ENCODE results near the gene FOXD4L6. TPM values are rescaled to one million over a fixed set of nuclear protein-coding genes. Genes with fewer than 3 reads are reported as not detected.
"Not testable (repeated sequence)": the region's sequence is repeated elsewhere in the genome, so short reads cannot be mapped to it uniquely, and the experiment has no call there.

FOXD4L6 gene
- polyA plus RNA-seq, 3 donors = 0.05 TPM; not detected in 2

DNA sequence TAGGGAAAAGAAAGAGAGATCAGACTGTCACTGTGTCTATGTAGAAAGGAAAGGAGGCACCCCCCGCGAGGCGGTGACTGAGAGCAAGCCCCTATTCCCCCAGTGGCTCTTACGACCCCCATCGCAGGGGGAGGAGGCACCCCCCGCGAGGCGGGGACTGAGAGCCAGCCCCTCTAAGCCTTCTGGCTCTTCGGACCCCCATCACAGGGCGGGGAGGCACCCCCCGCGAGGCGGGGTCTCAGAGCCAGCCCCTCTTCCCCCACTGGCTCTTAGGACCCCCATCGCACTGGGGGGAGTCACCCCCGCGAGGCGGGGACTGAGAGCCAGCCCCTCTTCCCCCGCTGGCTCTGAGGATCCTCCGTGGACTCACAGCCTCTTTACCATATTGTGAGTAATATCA is 23.9 kb downstream of the FOXD4L6 start:
- intact Hi-C loops (cut with micrococcal nuclease); H4K20me1 ChIP-seq (ENCODE audit: insufficient read depth, low read length); H3K4me3 Mint-ChIP-seq; H3K27ac ChIP-seq (ENCODE audit: low read depth in 1 of 2, low read length in 2 of 2); H3K9ac ChIP-seq (ENCODE audit: insufficient read depth, low read length, poor library complexity, severe bottlenecking); H3K9me3 ChIP-seq (replicated peaks in 1 of 2; ENCODE audit: control insufficient read depth in 1 of 2, insufficient read depth in 1 of 2, low read length in 2 of 2); H3K79me2 ChIP-seq (ENCODE audit: insufficient read depth, low read length); H3K27ac Mint-ChIP-seq; H3K36me3 Mint-ChIP-seq; H3K4me1 ChIP-seq (ENCODE audit: control insufficient read depth in 1 of 2, insufficient read depth in 2 of 2, low read length in 2 of 2); H3K36me3 ChIP-seq (replicated peaks in 1 of 2; ENCODE audit: control insufficient read depth in 1 of 2, insufficient read depth in 2 of 2, low read length in 2 of 2); H3K4me3 ChIP-seq (replicated peaks in 1 of 3; ENCODE audit: low read depth in 2 of 3, low read length in 3 of 3); H2AFZ ChIP-seq (ENCODE audit: insufficient read depth, low read depth, low read length, poor library complexity, severe bottlenecking); H3K4me1 Mint-ChIP-seq; DNase-seq; H3K4me2 ChIP-seq (replicated peaks; ENCODE audit: extremely low read depth, low read length, poor library complexity, severe bottlenecking); H3K9me3 Mint-ChIP-seq: not testable (repeated sequence)
- H3K27me3 ChIP-seq (ENCODE audit: control insufficient read depth in 2 of 2, insufficient read depth in 2 of 2, low read length in 2 of 2) = peaks cover 0 to 18% of the 10 kb centered on the region in 2 donors
- no CpG with 5 or more reads among the region's 19 CpGs for WGBS (ENCODE audit: insufficient coverage)
- peaks cover 2 to 24% (median 6%) of the 10 kb centered on the region in 3 donors for H3K27me3 Mint-ChIP-seq (ENCODE audit: low read depth in 3 of 3)

DNA sequence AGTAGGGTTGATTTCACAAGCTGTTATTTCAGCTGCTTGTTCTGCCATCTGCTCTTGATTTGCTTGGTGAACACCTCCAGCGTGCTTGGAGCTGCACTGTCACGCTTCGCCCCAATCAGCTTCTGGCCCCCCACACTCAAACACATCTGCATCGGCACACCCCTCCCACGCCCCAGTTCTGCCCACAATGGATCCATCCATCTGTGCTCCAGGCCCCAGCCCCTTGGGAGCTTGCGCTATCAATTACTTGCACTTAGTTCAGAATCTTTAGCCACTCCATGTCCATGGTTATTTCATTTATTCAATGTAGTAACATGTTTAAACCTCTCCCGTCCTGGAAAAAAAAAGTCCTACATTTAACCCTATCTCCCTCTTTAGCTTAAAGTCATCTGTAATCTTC is 28.0 kb downstream of the FOXD4L6 start:
- H3K4me1 Mint-ChIP-seq; H3K9ac ChIP-seq (ENCODE audit: insufficient read depth, low read length, poor library complexity, severe bottlenecking); H3K9me3 ChIP-seq (replicated peaks in 1 of 2; ENCODE audit: control insufficient read depth in 1 of 2, insufficient read depth in 1 of 2, low read length in 2 of 2); intact Hi-C loops (cut with micrococcal nuclease); H3K36me3 Mint-ChIP-seq; H3K4me3 ChIP-seq (replicated peaks in 1 of 3; ENCODE audit: low read depth in 2 of 3, low read length in 3 of 3); H2AFZ ChIP-seq (ENCODE audit: insufficient read depth, low read depth, low read length, poor library complexity, severe bottlenecking); H3K27me3 Mint-ChIP-seq (ENCODE audit: low read depth in 3 of 3); H3K27ac ChIP-seq (ENCODE audit: low read depth in 1 of 2, low read length in 2 of 2); H4K20me1 ChIP-seq (ENCODE audit: insufficient read depth, low read length); H3K79me2 ChIP-seq (ENCODE audit: insufficient read depth, low read length); DNase-seq; H3K27me3 ChIP-seq (ENCODE audit: control insufficient read depth in 2 of 2, insufficient read depth in 2 of 2, low read length in 2 of 2); H3K4me3 Mint-ChIP-seq; H3K4me1 ChIP-seq (ENCODE audit: control insufficient read depth in 1 of 2, insufficient read depth in 2 of 2, low read length in 2 of 2); H3K9me3 Mint-ChIP-seq; H3K4me2 ChIP-seq (replicated peaks; ENCODE audit: extremely low read depth, low read length, poor library complexity, severe bottlenecking); H3K27ac Mint-ChIP-seq; H3K36me3 ChIP-seq (replicated peaks in 1 of 2; ENCODE audit: control insufficient read depth in 1 of 2, insufficient read depth in 2 of 2, low read length in 2 of 2): not testable (repeated sequence)
- WGBS (ENCODE audit: insufficient coverage) = no CpG with 5 or more reads among the region's 7 CpGs

DNA sequence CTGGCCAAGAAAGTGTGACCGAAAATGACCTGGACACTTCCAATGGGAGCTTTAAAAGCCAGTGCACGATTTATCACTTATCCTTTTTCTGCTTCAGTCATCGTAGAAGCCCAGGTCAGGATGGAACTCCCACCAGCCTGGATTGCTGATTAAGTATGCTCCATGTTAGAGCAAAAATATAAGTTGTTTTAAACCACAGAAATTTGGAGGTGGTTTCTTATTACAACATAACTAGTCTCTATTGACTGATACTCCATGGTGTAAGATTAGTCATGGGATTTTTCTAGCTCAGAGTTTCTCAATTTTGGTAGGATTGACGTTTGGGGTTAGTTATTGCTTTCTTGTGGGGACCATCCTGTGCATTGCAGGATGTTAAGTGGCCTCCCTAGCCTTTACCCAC is 29.7 kb downstream of the FOXD4L6 start:
- H3K9me3 Mint-ChIP-seq; H3K9me3 ChIP-seq (replicated peaks in 1 of 2; ENCODE audit: control insufficient read depth in 1 of 2, insufficient read depth in 1 of 2, low read length in 2 of 2); H4K20me1 ChIP-seq (ENCODE audit: insufficient read depth, low read length); H3K36me3 Mint-ChIP-seq; H3K4me3 Mint-ChIP-seq; H3K4me2 ChIP-seq (replicated peaks; ENCODE audit: extremely low read depth, low read length, poor library complexity, severe bottlenecking); H3K27ac Mint-ChIP-seq; H3K4me3 ChIP-seq (replicated peaks in 1 of 3; ENCODE audit: low read depth in 2 of 3, low read length in 3 of 3); H3K27me3 ChIP-seq (ENCODE audit: control insufficient read depth in 2 of 2, insufficient read depth in 2 of 2, low read length in 2 of 2); H3K36me3 ChIP-seq (replicated peaks in 1 of 2; ENCODE audit: control insufficient read depth in 1 of 2, insufficient read depth in 2 of 2, low read length in 2 of 2); DNase-seq; H3K4me1 ChIP-seq (ENCODE audit: control insufficient read depth in 1 of 2, insufficient read depth in 2 of 2, low read length in 2 of 2); intact Hi-C loops (cut with micrococcal nuclease); H2AFZ ChIP-seq (ENCODE audit: insufficient read depth, low read depth, low read length, poor library complexity, severe bottlenecking); H3K27me3 Mint-ChIP-seq (ENCODE audit: low read depth in 3 of 3); H3K4me1 Mint-ChIP-seq; H3K79me2 ChIP-seq (ENCODE audit: insufficient read depth, low read length); H3K27ac ChIP-seq (ENCODE audit: low read depth in 1 of 2, low read length in 2 of 2); H3K9ac ChIP-seq (ENCODE audit: insufficient read depth, low read length, poor library complexity, severe bottlenecking): not testable (repeated sequence)
- no CpG with 5 or more reads among the region's 4 CpGs for WGBS (ENCODE audit: insufficient coverage)

DNA sequence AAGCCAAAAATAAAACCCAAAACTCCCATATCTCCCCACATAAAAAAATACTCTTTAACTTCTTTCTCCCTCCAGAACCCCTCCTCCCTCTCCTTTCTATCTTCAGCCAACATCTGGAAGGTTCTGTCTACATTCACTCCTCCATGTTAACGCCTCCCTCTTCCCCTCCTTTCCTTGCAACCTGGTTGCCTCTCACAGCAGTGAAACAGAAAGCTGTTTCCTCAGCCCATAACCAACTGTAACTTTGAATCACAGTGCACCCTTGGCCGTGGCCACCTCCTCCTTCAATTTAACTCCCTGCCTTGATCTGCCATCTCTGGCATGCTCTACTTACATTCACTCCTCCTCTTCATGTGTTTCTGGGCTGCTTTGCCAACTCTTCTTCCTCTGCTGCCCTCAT is 33.4 kb downstream of the FOXD4L6 start:
- intact Hi-C loops (cut with micrococcal nuclease); H4K20me1 ChIP-seq (ENCODE audit: insufficient read depth, low read length); H3K4me2 ChIP-seq (replicated peaks; ENCODE audit: extremely low read depth, low read length, poor library complexity, severe bottlenecking); H3K4me3 Mint-ChIP-seq; H3K27ac Mint-ChIP-seq; H3K27me3 Mint-ChIP-seq (ENCODE audit: low read depth in 3 of 3); H3K9ac ChIP-seq (ENCODE audit: insufficient read depth, low read length, poor library complexity, severe bottlenecking); H3K9me3 Mint-ChIP-seq; H3K9me3 ChIP-seq (replicated peaks in 1 of 2; ENCODE audit: control insufficient read depth in 1 of 2, insufficient read depth in 1 of 2, low read length in 2 of 2); H3K4me1 ChIP-seq (ENCODE audit: control insufficient read depth in 1 of 2, insufficient read depth in 2 of 2, low read length in 2 of 2); H3K36me3 ChIP-seq (replicated peaks in 1 of 2; ENCODE audit: control insufficient read depth in 1 of 2, insufficient read depth in 2 of 2, low read length in 2 of 2); H3K79me2 ChIP-seq (ENCODE audit: insufficient read depth, low read length); H2AFZ ChIP-seq (ENCODE audit: insufficient read depth, low read depth, low read length, poor library complexity, severe bottlenecking); DNase-seq; H3K4me3 ChIP-seq (replicated peaks in 1 of 3; ENCODE audit: low read depth in 2 of 3, low read length in 3 of 3); H3K4me1 Mint-ChIP-seq; H3K36me3 Mint-ChIP-seq; H3K27ac ChIP-seq (ENCODE audit: low read depth in 1 of 2, low read length in 2 of 2); H3K27me3 ChIP-seq (ENCODE audit: control insufficient read depth in 2 of 2, insufficient read depth in 2 of 2, low read length in 2 of 2): not testable (repeated sequence)
- no CpG with 5 or more reads among the region's 2 CpGs for WGBS (ENCODE audit: insufficient coverage)

Measured in CD14-positive monocyte (primary cell).